DOHH2 (cell line): Measurements from ENCODE around the gene PRKG2.

Experiments
- H3F3A ChIP-seq: fragments of 200-600 bp; sonication (generic), shearing (Covaris generic); 2 replicates; pipeline ENCODE4 v1.6.0; 2016; ENCODE audit warnings: antibody characterized with exemption, mild to moderate bottlenecking; ENCODE audit not compliant: control insufficient read depth, insufficient read depth
- H3K27ac ChIP-seq: fragments of 200-600 bp; sonication (generic); 2 replicates; pipeline ENCODE4 v1.5.1; 2014; ENCODE audit warnings: low read depth, mild to moderate bottlenecking, low read length, moderate library complexity
- H3K27me3 ChIP-seq: fragments of 200-600 bp; sonication (generic); 2 replicates; pipeline ENCODE4 v1.6.1; 2014; ENCODE audit warnings: mild to moderate bottlenecking, low read length, mixed read lengths; ENCODE audit not compliant: control insufficient read depth
- H3K36me3 ChIP-seq: fragments of 200-600 bp; sonication (generic); 2 replicates; pipeline ENCODE4 v1.6.1; 2014; ENCODE audit warnings: mild to moderate bottlenecking, low read length, moderate library complexity, mixed read lengths; ENCODE audit not compliant: control insufficient read depth
- H3K4me1 ChIP-seq: fragments of 200-600 bp; sonication (generic); 2 replicates; pipeline ENCODE4 v1.6.1; 2014; ENCODE audit warnings: mild to moderate bottlenecking, low read length, mixed read lengths; ENCODE audit not compliant: control insufficient read depth
- H3K4me2 ChIP-seq: fragments of 200-600 bp; sonication (generic); 2 replicates; pipeline ENCODE4 v1.6.0; 2014; ENCODE audit warnings: mild to moderate bottlenecking, low read length, moderate library complexity
- H3K4me3 ChIP-seq: fragments of 200-600 bp; sonication (generic); 2 replicates; pipeline ENCODE4 v1.5.1; 2014; ENCODE audit warnings: mild to moderate bottlenecking, low read length, mixed read lengths
- H3K79me2 ChIP-seq: fragments of 200-600 bp; sonication (generic); 2 replicates; pipeline ENCODE4 v1.6.1; 2014; ENCODE audit warnings: mild to moderate bottlenecking, low read length, mixed read lengths; ENCODE audit not compliant: control insufficient read depth
- H3K9me2 ChIP-seq: fragments of 200-600 bp; sonication (generic); replicated peaks from 2 replicates; pipeline ENCODE4 v1.6.1; 2014; ENCODE audit warnings: mild to moderate bottlenecking, low read length, mixed read lengths; ENCODE audit not compliant: control insufficient read depth
- H3K9me3 ChIP-seq: fragments of 200-600 bp; sonication (generic); 2 replicates; pipeline ENCODE4 v1.6.1; 2014; ENCODE audit warnings: antibody characterized with exemption, low read length, mixed read lengths; ENCODE audit not compliant: control insufficient read depth, insufficient read depth
- H4K20me1 ChIP-seq: fragments of 200-600 bp; sonication (generic); 2 replicates; pipeline ENCODE4 v1.6.0; 2014; ENCODE audit warnings: low read depth, mild to moderate bottlenecking, antibody characterized with exemption, low read length, moderate library complexity; ENCODE audit not compliant: control insufficient read depth, insufficient read depth
- CTCF ChIP-seq: fragments of 200-600 bp; sonication (generic); IDR thresholded peaks from one replicate; pipeline ENCODE4 v1.5.1; 2014; ENCODE audit warnings: antibody characterized with exemption, mild to moderate bottlenecking, low read depth, low read length; ENCODE audit not compliant: poor library complexity, severe bottlenecking
- EZH2phosphoT487 ChIP-seq: fragments of 200-600 bp; sonication (generic); IDR thresholded peaks from 2 replicates; pipeline ENCODE4 v1.6.1; 2017; ENCODE audit warnings: borderline replicate concordance, mild to moderate bottlenecking, antibody characterized with exemption, low read length, moderate library complexity, mixed read lengths

PRKG2 gene

DNA sequence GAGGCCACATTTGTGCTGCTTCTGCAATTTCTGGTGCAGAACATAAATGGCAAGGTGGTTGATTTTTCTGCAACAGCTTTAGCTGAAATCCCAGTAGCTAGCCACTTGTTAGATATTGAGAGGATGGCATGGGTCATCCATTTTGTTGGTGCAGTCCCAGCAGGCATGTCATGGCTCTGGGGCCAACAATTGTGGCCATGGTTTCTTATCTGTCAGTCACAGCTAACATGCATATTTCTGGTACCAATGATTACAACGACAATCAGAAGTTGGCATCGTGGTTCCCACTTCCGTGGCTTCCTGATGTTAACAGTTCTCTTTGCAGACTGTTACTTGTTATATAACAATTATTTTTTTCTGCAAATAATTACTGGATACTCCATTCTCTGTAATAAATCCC is 42.8 kb upstream of the PRKG2 start:
- no peaks in the 10 kb centered on the region for H3K9me3 ChIP-seq

GRCh38 chr4:81257021-81257420 is 42.0 kb upstream of the PRKG2 start:
- H3K9me2 ChIP-seq: no peaks in the 10 kb centered on the region
- TF ChIP-seq CTCF (no peak), EZH2phosphoT487 (no peak)
- no peaks in the 10 kb centered on the region for H3K79me2 ChIP-seq
- H3K4me1 ChIP-seq: no peaks in the 10 kb centered on the region
- H3K4me2 ChIP-seq: no peak overlapping the region
- H3F3A ChIP-seq: no peaks in the 10 kb centered on the region
- no peaks in the 10 kb centered on the region for H3K27me3 ChIP-seq
- no peaks in the 10 kb centered on the region for H3K36me3 ChIP-seq
- H3K27ac ChIP-seq: no peak overlapping the region
- no peak overlapping the region for H3K4me3 ChIP-seq
- no peaks in the 10 kb centered on the region for H3K9me3 ChIP-seq
- no peaks in the 10 kb centered on the region for H4K20me1 ChIP-seq

More for the DNA sequence above, 42.8 kb upstream of the PRKG2 start:
- H3K27ac ChIP-seq: no peak overlapping the region
- H4K20me1 ChIP-seq: no peaks in the 10 kb centered on the region
- H3K27me3 ChIP-seq: no peaks in the 10 kb centered on the region
- no peaks in the 10 kb centered on the region for H3K4me1 ChIP-seq
- no peaks in the 10 kb centered on the region for H3K9me2 ChIP-seq
- H3K36me3 ChIP-seq: no peaks in the 10 kb centered on the region
- no peaks in the 10 kb centered on the region for H3K79me2 ChIP-seq
- H3K4me3 ChIP-seq: no peak overlapping the region
- TF ChIP-seq EZH2phosphoT487: no peak
- no peak for TF ChIP-seq CTCF
- H3F3A ChIP-seq: no peaks in the 10 kb centered on the region
- H3K4me2 ChIP-seq: no peak overlapping the region

GRCh38 chr4:81256059-81256970 is 41.3 kb upstream of the PRKG2 start:
- Histone ChIP-seq H3K9me2 (no peaks in the 10 kb centered on the region), H3K4me3 (no peak overlapping the region), H3K4me1 (no peaks in the 10 kb centered on the region), H3F3A (no peaks in the 10 kb centered on the region), H3K4me2 (no peak overlapping the region), H3K9me3 (no peaks in the 10 kb centered on the region), H3K27ac (no peak overlapping the region), H3K36me3 (no peaks in the 10 kb centered on the region), H3K79me2 (no peaks in the 10 kb centered on the region), H4K20me1 (no peaks in the 10 kb centered on the region), H3K27me3 (no peaks in the 10 kb centered on the region)
- TF ChIP-seq EZH2phosphoT487 (no peak), CTCF (no peak)
